ENCODE results near the gene ARL15. TPM values are rescaled to one million over a fixed set of nuclear protein-coding genes. Genes with fewer than 3 reads are reported as not detected.

ARL15 gene
- total and polyA plus RNA-seq, 9 of the 15 experiments (the other 6 are each of a cell fraction or from before 2014, with no cell fraction given): 18.5 to 80.4 (median 57.0) TPM

DNA sequence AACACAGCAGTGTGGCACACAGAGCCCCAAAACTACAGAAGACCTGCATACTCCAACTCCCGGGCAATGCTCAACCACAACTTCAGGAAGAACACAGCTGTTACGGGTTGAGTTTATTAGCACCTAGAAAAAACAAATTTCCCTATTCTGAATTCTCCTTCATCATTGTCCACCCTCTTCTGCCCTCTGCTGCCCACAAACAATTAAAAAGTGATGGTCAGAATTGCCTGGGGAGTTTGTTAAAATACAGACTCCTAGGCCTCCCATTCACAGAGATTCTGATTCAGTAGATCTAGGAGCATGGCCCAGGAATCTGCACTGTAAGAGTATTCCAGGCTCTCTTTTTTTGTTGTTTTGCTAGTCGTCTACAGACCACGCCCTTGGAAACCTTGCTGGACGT lies 439.3 kb downstream of the ARL15 start (continued):
- 0 out of 2 replicates have a peak, but pooled peaks have one; percentile 9 for TF ChIP-seq NFE2 (IDR thresholded peaks at IDR 0.05; ENCODE audit: low read depth)
- TF ChIP-seq SMC3 (conservative IDR thresholded peaks at IDR 0.05; ENCODE audit: insufficient read depth, low read depth, low read length): 0 out of 2 replicates have a peak, but pooled peaks have one; percentile 11
- TF ChIP-seq, protein P1, sequence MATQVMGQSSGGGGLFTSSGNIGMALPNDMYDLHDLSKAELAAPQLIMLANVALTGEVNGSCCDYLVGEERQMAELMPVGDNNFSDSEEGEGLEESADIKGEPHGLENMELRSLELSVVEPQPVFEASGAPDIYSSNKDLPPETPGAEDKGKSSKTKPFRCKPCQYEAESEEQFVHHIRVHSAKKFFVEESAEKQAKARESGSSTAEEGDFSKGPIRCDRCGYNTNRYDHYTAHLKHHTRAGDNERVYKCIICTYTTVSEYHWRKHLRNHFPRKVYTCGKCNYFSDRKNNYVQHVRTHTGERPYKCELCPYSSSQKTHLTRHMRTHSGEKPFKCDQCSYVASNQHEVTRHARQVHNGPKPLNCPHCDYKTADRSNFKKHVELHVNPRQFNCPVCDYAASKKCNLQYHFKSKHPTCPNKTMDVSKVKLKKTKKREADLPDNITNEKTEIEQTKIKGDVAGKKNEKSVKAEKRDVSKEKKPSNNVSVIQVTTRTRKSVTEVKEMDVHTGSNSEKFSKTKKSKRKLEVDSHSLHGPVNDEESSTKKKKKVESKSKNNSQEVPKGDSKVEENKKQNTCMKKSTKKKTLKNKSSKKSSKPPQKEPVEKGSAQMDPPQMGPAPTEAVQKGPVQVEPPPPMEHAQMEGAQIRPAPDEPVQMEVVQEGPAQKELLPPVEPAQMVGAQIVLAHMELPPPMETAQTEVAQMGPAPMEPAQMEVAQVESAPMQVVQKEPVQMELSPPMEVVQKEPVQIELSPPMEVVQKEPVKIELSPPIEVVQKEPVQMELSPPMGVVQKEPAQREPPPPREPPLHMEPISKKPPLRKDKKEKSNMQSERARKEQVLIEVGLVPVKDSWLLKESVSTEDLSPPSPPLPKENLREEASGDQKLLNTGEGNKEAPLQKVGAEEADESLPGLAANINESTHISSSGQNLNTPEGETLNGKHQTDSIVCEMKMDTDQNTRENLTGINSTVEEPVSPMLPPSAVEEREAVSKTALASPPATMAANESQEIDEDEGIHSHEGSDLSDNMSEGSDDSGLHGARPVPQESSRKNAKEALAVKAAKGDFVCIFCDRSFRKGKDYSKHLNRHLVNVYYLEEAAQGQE (IDR thresholded peaks at IDR 0.05; ENCODE audit: borderline replicate concordance): peak; percentile 47; the same call in 1 of the 2 replicates
- TF ChIP-seq, protein P1 (CRISPR knock-in tag; IDR thresholded peaks at IDR 0.05; ENCODE audit: low read depth): no peak
- no peak for TF ChIP-seq ZNF384 (IDR thresholded peaks at IDR 0.05; ENCODE audit: low read depth, low read length)
- no peak for TF ChIP-seq ZFP36 (IDR thresholded peaks at IDR 0.05; ENCODE audit: low read depth, low read length, partially characterized antibody)
- no peak for TF ChIP-seq TCF7L2 (IDR thresholded peaks at IDR 0.05; ENCODE audit: low read depth, low read length)

Data from K562 (cell line).